Limb (tissue), 2 donors: ENCODE measurements around the gene SPINK13.
"Not testable (repeated sequence)": the region's sequence is repeated elsewhere in the genome, so short reads cannot be mapped to it uniquely, and the experiment has no call there.

Source experiments
- DNase-seq, 2 donors: peaks; one replicate each; pipeline ENCODE4 v3.0.0-alpha.2; 2016; ENCODE audit errors: extremely low spot score in 2 of 2

SPINK13 gene

GRCh38 chr5:148312153-148312552 lies 43.6 kb downstream of the SPINK13 start, which contains the start of gene SPINK7:
Gene SPINK7, plus strand, starts transcription at chr5:148312423. Its CDS starts 61 bp downstream, at chr5:148312484.
- DNase-seq = no peak

- DNase-seq = no peak
These were observed 45.6 kb downstream of the SPINK13 start for GRCh38 chr5:148314187-148314586.

GRCh38 chr5:148314731-148315130 lies 46.1 kb downstream of the SPINK13 start:
- DNase-seq = no peak

GRCh38 chr5:148320011-148320963 lies 51.7 kb downstream of the SPINK13 start:
- DNase-seq = not testable (repeated sequence)

- no peak for DNase-seq
These were observed 64.8 kb downstream of the SPINK13 start for GRCh38 chr5:148333262-148333849.

GRCh38 chr5:148335259-148335658 lies 66.7 kb downstream of the SPINK13 start, which contains the start of gene SPINK9:
Gene SPINK9, plus strand, starts transcription at chr5:148335559. Its CDS starts 55 bp downstream, at chr5:148335614.
- no peak for DNase-seq
